GM18499 (cell line): Measurements from ENCODE around the gene PITPNC1.
"Not testable (repeated sequence)": the region's sequence is repeated elsewhere in the genome, so short reads cannot be mapped to it uniquely, and the experiment has no call there.

ENCODE experiments used
- ATAC-seq: cut with Tn5 transposase; IDR thresholded peaks from one replicate; pipeline ENCODE4 v1.9.1; 2021; ENCODE audit warnings: moderate number of reproducible peaks; ENCODE audit not compliant: insufficient read depth, unreplicated experiment

The PITPNC1 gene

DNA sequence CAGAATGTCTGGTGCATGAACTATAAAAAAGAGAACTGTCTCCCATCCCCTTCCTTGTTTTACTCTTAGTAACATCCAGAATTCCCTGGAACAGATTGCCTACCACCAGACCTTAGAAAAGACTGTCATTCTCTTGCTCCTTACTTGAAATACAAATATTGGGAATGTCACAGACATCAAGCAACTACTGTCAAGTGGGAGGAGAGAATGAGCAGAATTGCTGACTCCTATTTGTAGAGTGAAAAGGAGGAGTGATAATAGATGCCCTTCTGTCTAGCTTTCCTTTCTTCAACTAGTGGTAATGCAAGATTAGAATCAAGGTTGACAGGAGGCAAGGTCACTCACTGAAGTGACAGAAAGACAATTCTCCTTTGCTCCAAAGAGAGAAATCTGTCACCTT lies 316.7 kb downstream of the PITPNC1 start:
- ATAC-seq, result no peak

DNA sequence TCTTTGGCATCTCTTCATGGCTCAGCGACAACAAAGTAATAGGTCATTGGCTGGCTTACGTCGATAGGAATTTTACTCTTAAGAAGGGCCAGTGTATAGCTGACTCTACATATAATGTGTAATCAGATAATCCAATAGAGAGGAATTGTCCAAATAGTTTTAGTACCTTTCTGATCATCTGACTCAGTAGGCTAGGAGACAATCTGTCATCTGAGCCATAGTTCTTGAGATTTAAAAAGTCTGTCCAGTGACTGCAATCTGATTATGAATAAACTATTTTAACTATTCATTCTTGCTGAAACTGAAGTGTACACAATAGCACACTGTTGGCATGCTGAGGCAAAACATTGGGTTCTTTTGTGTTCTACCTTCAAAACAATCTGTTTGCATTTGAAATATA lies 319.3 kb downstream of the PITPNC1 start:
- ATAC-seq, result no peak

DNA sequence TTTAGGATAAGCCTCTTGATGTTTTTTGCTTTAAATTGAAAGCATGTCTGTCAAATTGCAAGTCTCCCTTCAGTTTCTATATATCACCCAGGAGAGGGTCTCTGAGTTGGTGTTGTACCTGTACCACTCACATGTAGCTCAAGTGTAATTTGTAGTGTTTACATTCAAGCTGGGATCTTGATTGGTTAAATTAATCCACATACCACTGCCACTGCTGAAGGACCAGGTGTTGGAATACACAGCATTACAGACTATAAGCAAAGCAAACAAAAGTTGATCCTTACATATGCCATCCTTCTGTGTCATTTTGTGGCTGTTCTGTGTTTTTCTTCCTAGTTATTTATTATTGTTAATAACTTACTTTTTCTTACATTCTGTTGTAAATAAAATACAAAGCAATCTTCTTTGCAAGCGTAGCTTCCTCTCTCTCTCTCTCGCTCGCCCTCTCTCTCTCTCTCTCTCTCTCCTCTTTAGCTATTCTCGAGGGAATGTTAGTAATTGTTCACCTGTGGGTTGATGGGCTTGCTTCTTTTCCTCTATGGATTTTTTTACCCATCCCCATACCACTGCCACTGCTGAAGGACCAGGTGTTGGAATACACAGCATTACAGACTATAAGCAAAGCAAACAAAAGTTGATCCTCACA lies 319.9 kb downstream of the PITPNC1 start:
- no peak for ATAC-seq

DNA sequence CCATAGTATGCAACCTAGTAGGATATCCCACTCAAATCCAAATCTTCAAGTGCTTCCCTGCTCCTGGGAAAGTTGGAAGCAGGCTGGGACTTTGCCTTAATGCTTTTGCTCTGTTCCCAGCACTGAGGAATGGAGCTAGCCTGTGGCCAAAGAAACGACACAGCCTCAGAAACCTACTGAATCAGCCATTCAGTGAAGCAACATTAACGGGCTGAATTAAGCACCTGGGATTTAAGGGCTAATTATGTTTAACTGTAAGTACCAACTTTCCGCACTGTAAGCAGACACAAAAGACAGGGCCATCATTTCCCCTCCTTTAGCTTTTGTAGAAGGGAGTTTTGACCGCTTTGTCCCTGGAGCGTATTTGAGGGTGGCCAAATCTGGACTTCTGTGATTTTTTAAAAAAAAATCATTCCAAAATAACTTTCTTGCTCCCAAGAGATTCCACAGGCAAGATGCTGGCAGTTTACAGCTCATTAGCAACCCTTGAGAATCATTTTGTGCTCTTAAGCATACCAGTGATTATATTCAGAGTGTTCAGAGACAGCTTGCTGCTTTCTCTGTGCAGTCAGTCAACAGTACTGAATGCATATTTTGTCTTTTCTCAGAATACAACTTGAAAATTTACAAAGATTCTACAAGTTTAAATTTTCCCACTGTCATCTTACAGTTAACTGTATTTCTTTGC lies 323.1 kb downstream of the PITPNC1 start:
- no peak for ATAC-seq

DNA sequence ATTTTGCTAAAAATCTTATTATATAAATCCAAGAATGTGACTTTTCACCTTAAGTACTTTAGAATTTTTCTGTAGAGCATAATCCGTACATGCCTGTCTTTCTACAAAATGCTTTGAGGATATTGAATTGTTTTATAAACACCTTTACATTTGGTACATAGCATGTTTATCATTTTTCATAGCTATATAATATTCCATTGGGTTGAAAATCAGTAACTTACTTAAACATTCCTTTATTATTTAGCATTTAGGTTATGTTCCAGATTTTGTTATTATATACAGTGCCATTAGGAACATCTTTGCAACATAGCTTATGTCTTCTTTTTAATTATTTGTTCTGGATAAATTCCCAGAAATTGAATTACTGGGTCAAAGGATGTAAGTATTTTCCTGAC lies 323.6 kb downstream of the PITPNC1 start:
- no peak for ATAC-seq

DNA sequence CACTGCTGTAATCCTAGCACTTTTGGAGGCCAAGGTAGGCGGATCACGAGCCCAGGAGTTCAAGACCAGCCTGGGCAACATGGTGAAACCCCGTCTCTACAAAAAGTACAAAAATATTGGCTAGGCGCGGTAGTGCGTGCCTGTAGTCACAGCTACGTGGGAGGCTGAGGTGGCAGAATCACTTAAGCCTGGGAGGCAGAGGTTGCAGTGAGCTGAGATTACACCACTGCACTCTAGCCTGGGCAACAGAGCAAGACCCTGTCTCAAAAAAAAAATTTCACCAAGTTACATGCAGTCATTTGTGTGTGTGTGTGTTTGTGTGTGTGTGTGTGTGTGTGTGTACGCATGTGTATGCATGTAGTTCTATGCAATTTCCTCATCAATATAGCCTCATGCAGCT lies 325.8 kb downstream of the PITPNC1 start:
- not testable (repeated sequence) for ATAC-seq

DNA sequence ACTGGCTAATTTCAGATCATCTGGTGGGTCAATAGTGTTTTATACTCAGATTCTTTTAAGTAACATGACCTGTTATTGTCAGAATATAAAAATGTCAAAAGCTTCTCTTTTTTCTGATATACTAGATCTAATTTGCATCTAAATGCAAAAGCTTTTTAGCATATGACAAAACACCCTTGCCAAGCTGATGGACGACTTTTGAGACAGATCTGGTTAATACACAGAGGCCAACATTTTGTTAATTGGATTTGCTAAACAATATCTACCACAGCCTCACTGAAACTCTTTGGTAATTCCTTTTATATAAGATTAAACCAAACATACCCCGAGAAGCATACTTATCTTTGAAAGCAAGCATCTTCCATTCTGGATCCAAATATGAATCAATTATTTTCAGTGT lies 330.4 kb downstream of the PITPNC1 start:
- ATAC-seq, result no peak

DNA sequence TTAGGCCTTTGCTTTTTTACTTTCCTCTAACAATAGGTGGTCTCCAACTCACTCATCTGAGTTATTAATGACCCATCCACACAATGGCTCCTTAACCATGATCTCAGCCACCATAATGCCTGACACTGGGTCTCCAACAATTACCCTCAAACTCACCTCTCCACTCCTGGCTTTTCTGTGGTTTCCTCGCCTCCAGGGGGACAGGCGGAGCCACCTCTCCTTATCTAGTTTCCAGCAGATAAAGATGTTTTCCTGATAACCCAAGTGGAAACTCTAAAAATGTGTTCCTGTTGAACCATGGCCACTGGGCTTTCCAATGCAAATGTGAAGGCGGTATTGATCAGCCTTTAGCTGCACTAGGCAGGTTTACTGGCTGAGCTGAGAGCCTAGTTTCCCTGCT lies 331.3 kb downstream of the PITPNC1 start:
- no peak for ATAC-seq

DNA sequence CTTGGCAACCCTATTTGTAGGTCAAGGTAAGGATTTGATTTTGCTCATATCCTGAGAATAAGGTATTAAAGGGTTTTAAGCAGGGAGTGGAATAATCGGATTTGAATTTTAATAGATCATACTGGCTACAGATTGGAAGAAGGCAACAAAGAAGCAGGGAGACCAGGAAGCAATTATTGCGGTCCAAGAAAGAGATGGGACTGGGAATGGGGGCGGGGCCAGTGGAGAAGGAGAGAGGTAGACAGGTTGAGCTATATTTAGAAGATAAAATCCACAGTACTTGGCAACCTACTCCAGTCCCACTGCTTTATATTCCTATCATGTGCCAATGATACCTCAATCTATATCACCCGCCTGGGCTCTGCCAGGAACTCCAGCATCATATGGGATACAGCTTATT lies 334.8 kb downstream of the PITPNC1 start:
- no peak for ATAC-seq

DNA sequence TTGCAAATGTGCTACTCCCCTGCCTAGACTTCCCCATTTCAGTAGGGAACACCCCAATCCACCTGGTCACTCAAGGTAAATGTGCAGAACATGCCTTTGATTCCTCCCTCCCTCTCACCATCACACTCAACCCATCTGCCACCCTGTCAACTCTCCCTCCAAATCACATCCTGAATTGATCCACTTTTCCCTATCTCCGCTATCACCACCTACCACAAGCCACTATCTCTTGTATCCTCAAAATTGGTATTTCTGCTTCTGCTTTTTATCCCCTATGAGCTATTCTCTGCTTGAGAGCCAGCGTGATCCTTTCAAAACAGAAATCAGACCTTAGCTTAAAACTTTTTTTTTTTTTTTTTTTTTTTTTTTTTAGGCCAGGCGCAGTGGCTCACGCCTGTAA lies 335.3 kb downstream of the PITPNC1 start:
- ATAC-seq, result no peak

DNA sequence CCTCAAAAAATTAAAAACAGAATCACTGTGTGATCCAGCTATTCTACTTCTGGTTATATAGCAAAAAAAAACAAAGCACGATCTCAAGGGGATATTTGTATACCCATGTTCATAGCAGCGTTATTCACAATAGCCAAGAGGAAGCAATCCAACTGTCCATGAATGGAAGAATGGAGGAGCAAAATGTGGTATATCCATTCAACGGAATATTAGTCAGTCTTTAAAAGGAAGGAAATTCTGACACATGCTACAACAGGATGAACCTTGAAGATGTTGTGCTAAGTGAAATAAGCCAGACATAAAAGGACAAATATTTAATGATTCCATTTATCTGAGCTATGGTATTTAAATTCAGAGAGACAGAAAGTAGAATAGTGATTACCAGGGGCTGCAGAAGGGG lies 336.1 kb downstream of the PITPNC1 start:
- no peak for ATAC-seq

DNA sequence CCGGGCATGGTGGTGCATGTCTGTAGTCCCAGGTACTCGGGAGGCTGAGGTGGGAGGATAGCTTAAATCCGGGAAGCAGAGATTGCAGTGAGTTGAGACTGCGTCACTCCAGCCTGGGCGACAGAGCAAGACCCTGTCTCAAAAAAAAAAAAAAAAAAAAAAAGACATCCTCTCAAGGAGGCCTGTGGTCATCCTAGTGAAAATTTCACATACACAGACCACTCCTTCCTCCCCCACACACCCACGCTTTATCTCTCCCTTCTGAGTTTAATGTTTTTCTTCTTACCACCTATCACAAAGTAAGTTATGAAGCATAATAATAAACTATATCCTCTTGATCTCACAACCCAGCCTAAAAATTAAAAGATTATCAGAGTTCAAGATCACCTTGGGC lies 339.3 kb downstream of the PITPNC1 start:
- ATAC-seq, result no peak

DNA sequence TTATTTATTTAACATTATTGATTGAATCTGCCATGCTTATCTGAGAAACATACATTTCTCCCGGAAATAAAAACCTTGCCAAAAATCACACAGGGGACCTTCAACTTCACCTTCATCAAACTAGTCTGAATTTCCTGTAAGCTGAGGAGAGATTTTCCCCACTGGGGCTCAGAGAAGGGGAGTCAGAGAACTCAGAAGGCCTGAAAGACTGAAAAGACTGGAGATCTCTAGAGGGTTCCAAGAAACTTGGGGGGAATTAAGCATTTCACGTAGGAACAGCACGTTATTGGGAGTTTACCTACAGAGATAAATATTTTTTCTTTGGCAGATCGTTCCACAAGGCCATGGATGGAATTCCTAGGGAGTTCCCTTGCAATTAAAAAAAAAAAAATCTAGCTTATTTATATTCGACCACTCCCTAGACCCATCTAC lies 340.1 kb downstream of the PITPNC1 start:
- ATAC-seq, result no peak

DNA sequence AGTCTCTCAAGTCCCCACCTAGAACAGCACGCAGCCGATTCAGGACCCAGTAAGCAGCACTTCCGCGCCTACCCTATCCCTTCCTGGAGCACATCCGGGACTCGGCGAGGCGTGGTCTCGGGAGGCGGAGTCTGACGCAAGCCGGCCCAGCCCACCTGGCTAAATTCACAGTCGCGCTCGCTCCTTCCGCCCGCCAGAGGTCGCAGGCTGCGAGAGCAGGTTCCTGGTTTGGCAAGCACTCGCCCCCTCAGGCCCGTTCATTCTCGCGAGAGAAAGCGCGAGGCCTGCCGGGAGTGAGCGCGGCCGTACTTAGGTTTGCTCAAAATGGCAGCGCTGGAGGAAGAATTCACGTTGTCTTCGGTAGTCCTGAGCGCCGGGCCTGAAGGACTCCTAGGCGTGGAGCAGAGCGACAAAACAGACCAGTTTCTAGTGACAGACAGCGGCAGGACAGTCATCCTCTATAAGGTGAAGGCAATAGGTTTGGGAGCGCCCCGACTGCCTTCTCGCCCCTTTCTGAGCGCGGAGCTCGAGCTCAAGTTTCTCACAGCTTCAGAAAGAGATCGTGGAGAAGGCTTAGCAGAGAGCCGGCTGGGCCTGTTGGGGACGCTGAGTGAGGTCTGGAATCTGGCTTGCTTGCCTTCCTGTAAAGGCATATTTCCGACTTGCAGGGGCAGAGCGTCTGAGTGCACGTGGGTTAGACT lies 340.7 kb downstream of the PITPNC1 start, which contains the start of gene NOL11:
Gene NOL11 (plus strand): TSS at position 313 of the 701 bp plus-strand sequence. CDS start 12 bp downstream, at position 325.
- peak; percentile 95 for ATAC-seq

DNA sequence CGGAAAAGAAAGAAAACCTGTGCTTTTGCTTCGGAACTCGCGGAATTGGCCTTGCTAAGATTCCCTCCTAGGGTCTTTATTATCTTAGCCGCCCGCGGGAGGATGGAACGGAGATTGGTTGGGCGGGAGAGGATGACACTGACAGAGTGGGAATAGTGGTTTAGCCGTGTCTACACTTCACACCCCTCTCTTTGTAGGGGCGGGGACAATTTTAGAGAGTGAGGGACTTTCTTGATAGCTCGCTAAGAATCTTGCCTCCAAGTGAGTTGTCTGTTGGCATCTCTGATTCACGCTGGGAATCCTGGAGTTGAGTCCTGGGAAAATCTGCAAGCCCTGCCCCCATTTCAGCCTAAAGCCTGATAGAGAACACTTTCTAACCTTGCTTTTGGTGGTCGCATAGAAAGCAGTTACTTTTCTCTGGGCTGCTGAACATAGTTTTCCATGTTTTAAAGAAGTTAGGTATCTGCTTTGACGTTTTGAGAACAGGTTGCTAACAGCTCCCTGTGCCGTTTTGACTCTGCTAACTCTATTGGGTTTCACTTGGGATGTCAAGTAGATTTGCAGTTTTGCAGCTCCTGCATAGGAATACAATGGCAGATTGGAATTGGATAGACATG lies 341.4 kb downstream of the PITPNC1 start:
- no peak for ATAC-seq

DNA sequence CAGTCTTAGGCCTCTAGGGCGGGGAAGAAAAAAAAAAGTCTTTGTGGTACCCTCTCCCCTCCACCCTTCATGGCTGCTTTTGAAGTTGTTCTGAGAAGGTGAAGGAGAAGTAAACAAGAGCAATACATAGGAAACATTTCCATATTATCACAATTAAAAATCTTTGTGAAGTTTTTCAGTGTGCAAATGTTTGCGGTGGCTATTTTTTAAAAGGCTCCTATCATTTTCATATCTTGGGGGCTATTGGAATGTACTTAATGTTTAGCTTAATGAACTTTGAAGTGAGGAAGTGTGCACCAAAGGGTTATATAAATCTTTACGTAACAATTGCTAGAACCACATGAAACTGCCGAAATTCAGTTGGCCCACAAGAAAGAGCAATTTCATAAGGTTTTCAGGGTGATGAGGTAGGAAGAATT lies 348.3 kb downstream of the PITPNC1 start:
- ATAC-seq, result no peak

DNA sequence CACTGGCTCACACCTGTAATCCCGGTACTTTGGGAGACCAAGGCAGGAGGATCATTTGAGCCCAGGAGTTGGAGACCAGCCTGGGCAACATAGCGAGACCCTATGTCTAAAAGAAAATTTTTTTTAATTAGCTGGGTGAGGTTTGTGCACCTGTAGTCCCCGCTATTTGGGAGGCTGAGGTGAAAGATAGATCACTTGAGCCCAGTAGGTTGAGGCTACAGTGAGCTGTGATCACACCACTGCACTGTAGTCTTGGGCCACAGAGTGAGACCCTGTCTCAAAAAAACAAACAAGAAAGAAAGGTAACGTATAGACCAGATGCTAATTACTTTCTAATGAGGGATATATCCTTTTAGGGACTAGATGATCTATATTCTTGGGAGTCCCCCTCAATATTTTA lies 348.7 kb downstream of the PITPNC1 start:
- no peak for ATAC-seq

DNA sequence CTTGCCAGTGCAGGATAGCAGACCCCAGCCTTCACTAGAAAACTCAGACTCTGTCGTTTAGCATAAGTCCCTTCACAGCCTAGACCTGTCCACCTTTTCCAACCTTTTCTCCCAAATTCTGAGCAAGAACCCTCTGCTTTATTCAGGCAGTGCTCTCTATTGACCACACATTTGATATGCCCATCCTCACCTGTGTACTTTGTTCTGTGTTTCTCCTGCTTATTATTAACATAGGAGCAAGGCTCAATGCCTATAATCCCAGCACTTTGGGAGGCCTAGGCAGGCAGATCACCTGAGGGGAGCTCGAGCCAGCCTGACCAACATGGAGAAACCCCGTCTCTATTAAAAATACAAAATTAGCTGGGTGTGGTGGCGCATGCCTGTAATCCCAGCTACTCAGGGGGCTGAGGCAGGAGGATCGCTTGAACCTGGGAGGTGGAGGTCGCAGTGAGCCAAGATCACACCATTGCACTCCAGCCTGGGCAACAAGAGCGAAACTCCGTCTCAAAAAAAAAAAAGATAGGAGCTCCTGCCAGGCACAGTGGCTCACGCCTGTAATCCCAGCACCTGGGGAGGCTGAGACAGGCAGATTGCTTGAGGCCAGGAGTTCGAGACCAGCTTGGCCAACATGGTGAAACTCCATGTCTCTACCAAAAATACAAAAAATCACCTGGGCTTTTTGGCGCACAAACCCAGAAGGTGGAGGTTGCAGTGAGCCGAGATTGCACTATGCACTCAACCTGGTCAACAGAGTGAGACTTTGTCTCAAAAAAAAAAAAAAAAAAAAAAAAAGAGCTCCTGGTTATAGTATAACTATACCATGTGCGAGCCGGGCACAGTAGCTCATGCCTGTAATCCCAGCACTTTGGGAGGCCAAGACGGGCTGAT lies 350.3 kb downstream of the PITPNC1 start:
- not testable (repeated sequence) for ATAC-seq

DNA sequence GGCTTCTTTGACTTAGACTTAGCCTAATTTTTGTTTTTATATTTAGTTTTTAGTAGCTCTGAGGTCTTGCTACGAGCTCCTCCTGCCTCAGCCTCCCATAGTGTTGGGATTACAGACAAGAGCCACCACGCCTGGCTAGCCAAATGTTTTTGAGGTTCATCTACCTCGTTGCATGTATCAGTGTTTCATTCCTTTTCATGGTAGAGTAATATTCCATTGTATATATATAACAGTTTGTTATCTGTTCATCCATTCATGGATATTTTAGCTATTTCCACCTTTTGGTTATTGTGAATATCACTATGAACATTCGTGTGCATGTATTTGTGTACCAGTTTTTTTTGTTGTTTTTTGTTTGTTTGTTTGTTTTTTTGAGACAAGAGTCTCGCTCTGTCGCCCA lies 352.8 kb downstream of the PITPNC1 start:
- ATAC-seq, result no peak

DNA sequence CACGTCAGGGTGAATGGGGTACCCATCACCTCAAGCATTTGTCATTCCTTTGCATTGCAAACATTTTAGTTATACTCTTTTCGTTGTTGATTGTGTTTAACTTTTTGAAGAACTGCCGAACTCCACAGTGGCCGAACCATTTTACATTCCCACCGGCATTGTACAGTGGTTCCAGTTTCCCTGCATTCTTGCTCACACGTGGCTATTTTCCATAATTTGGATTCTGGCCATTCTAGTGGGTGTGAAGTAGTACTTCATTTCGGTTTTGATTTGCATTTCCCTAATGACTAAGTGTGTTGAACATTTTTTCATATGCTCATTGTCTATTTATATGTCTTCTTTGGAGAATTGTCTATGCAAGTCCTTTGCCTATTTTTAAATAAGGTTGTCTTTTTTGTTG lies 353.6 kb downstream of the PITPNC1 start:
- ATAC-seq, result no peak
